ENCODE results near the gene ETDC.
"Not testable (repeated sequence)": the region's sequence is repeated elsewhere in the genome, so short reads cannot be mapped to it uniquely, and the experiment has no call there.

Gene ETDC

GRCh38 chrX:135309430-135309923 lies at the start of gene ETDC:
Gene ETDC, plus strand, starts transcription at chrX:135309480. Its CDS starts 0 bp downstream, at chrX:135309480.
- no peak for DNase-seq

- not testable (repeated sequence) for DNase-seq
These were observed 48.3 kb upstream of the ETDC start for GRCh38 chrX:135260976-135261375.

GRCh38 chrX:135263376-135263775 lies 45.9 kb upstream of the ETDC start:
- DNase-seq = not testable (repeated sequence)

GRCh38 chrX:135264206-135264605 lies 45.1 kb upstream of the ETDC start:
- DNase-seq = no peak

GRCh38 chrX:135273162-135273561 lies 36.1 kb upstream of the ETDC start:
- no peak for DNase-seq

- no peak for DNase-seq
These were observed 33.3 kb upstream of the ETDC start for GRCh38 chrX:135275973-135276372.

GRCh38 chrX:135287266-135287823 lies 21.9 kb upstream of the ETDC start:
- DNase-seq = no peak

- DNase-seq = peak; percentile 36
These were observed 13.9 kb upstream of the ETDC start for GRCh38 chrX:135295238-135295943.

GRCh38 chrX:135295944-135296305 lies 13.4 kb upstream of the ETDC start:
- no peak for DNase-seq

GRCh38 chrX:135302269-135302873 lies 6.9 kb upstream of the ETDC start:
- no peak for DNase-seq

- no peak for DNase-seq
These were observed 4.5 kb upstream of the ETDC start for GRCh38 chrX:135304741-135305140.

- no peak for DNase-seq
These were observed 2.1 kb upstream of the ETDC start for GRCh38 chrX:135307171-135307570.

GRCh38 chrX:135308345-135308855 lies 880 bp upstream of the ETDC start:
- DNase-seq = no peak

- DNase-seq = no peak
These were observed 6.6 kb downstream of the ETDC start for GRCh38 chrX:135315864-135316263.

- no peak for DNase-seq
These were observed 15.2 kb downstream of the ETDC start for GRCh38 chrX:135324463-135324862.

- not testable (repeated sequence) for DNase-seq
These were observed 15.9 kb downstream of the ETDC start for GRCh38 chrX:135325036-135325818.

GRCh38 chrX:135327299-135327698 lies 18.0 kb downstream of the ETDC start:
- DNase-seq = no peak

- DNase-seq = no peak
These were observed 19.2 kb downstream of the ETDC start for GRCh38 chrX:135328421-135329005.

GRCh38 chrX:135330706-135331105 lies 21.4 kb downstream of the ETDC start:
- no peak for DNase-seq

GRCh38 chrX:135331525-135331924 lies 22.2 kb downstream of the ETDC start:
- no peak for DNase-seq

- no peak for DNase-seq
These were observed 31.6 kb downstream of the ETDC start for GRCh38 chrX:135340831-135341230.

- no peak for DNase-seq
These were observed 35.9 kb downstream of the ETDC start for GRCh38 chrX:135345107-135345589.

- no peak for DNase-seq
These were observed 37.7 kb downstream of the ETDC start for GRCh38 chrX:135346975-135347374.

Measured in activated T-cell treated with anti-CD3 and anti-CD28 coated beads for 4 hours (primary cell).